GM12875 (cell line): ENCODE results near the gene PLA2G4D.

Experiments
- H3K4me3 ChIP-seq: one replicate; pipeline ENCODE4 v1.5.1; 2011; ENCODE audit warnings: low read depth, low read length, control low read depth
- CTCF ChIP-seq: IDR thresholded peaks from 2 replicates; pipeline ENCODE4 v1.5.1; 2011; ENCODE audit warnings: low read depth, mild to moderate bottlenecking, control low read depth, inconsistent platforms, low read length, moderate library complexity, borderline replicate concordance; ENCODE audit not compliant: insufficient read depth

The PLA2G4D gene

GRCh38 chr15:42059661-42060476, 34.5 kb downstream of the PLA2G4D start:
- TF ChIP-seq CTCF, result peak; percentile 80
- H3K4me3 ChIP-seq, result no peak overlapping the region

GRCh38 chr15:42058791-42059190, 35.6 kb downstream of the PLA2G4D start:
- no peak overlapping the region for H3K4me3 ChIP-seq
- no peak for TF ChIP-seq CTCF

GRCh38 chr15:42057799-42058646, 36.3 kb downstream of the PLA2G4D start:
- no peak for TF ChIP-seq CTCF
- H3K4me3 ChIP-seq, result no peak overlapping the region

GRCh38 chr15:42056934-42057798, 37.2 kb downstream of the PLA2G4D start:
- peak overlapping the region; percentile 13 for H3K4me3 ChIP-seq
- peak; percentile 72 for TF ChIP-seq CTCF

- H3K4me3 ChIP-seq, result no peak overlapping the region
- no peak for TF ChIP-seq CTCF
Measured at GRCh38 chr15:42053914-42054313, 40.4 kb downstream of the PLA2G4D start.

- no peak for TF ChIP-seq CTCF
- H3K4me3 ChIP-seq, result no peak overlapping the region
Measured at GRCh38 chr15:42053010-42053409, 41.4 kb downstream of the PLA2G4D start.
